BE2C (cell line): ENCODE measurements around the gene SSBP3.

ENCODE experiments used
- DNase-seq: peaks from one replicate; pipeline ENCODE4 v3.0.0-alpha.2; 2020
- H3K27me3 ChIP-seq: fragments of 250-450 bp; sonication (Bioruptor Pico); 2 replicates; pipeline ENCODE4 v1.5.1; 2020; ENCODE audit warnings: mild to moderate bottlenecking
- H3K36me3 ChIP-seq: fragments of 250-450 bp; sonication (Bioruptor Pico); 2 replicates; pipeline ENCODE4 v1.5.1; 2020; ENCODE audit warnings: mild to moderate bottlenecking
- H3K4me1 ChIP-seq: fragments of 250-450 bp; sonication (Bioruptor Pico); 2 replicates; pipeline ENCODE4 v1.5.1; 2020
- H3K4me3 ChIP-seq: 2 replicates; pipeline ENCODE4 v1.5.1; 2011; ENCODE audit warnings: low read depth, low read length
- H3K9me3 ChIP-seq: fragments of 250-450 bp; sonication (Bioruptor Pico); 2 replicates; pipeline ENCODE4 v1.5.1; 2020
- CTCF ChIP-seq: IDR thresholded peaks from 2 replicates; pipeline ENCODE4 v1.5.1; 2012; ENCODE audit warnings: mild to moderate bottlenecking, low read depth, low read length

SSBP3 gene

GRCh38 chr1:54378157-54378873 is 27.9 kb downstream of the SSBP3 start:
- no peak for TF ChIP-seq CTCF
- no peaks in the 10 kb centered on the region for H3K9me3 ChIP-seq
- no peak overlapping the region for H3K4me3 ChIP-seq
- DNase-seq: no peak
- H3K36me3 ChIP-seq: peaks cover 14% of the 10 kb centered on the region; the same call in 1 of the 2 replicates
- no peaks in the 10 kb centered on the region for H3K27me3 ChIP-seq
- H3K4me1 ChIP-seq: peaks cover 2% of the 10 kb centered on the region; the same call in 1 of the 2 replicates

GRCh38 chr1:54377040-54377691 is 29.0 kb downstream of the SSBP3 start:
- no peak for TF ChIP-seq CTCF
- DNase-seq: no peak
- Histone ChIP-seq H3K9me3 (no peaks in the 10 kb centered on the region), H3K27me3 (no peaks in the 10 kb centered on the region), H3K36me3 (peaks cover 11% of the 10 kb centered on the region; the same call in 1 of the 2 replicates), H3K4me3 (no peak overlapping the region), H3K4me1 (peaks cover 2% of the 10 kb centered on the region)

GRCh38 chr1:54376430-54377039 is 29.7 kb downstream of the SSBP3 start:
- TF ChIP-seq CTCF: no peak
- Histone ChIP-seq H3K4me3 (no peak overlapping the region), H3K4me1 (peaks cover 2% of the 10 kb centered on the region), H3K9me3 (no peaks in the 10 kb centered on the region), H3K36me3 (peaks cover 11% of the 10 kb centered on the region; the same call in 1 of the 2 replicates), H3K27me3 (no peaks in the 10 kb centered on the region)
- DNase-seq: no peak

GRCh38 chr1:54375712-54376429 is 30.3 kb downstream of the SSBP3 start:
- Histone ChIP-seq H3K4me1 (peaks cover 2% of the 10 kb centered on the region), H3K4me3 (no peak overlapping the region), H3K36me3 (peaks cover 11% of the 10 kb centered on the region; the same call in 1 of the 2 replicates), H3K27me3 (no peaks in the 10 kb centered on the region), H3K9me3 (no peaks in the 10 kb centered on the region)
- TF ChIP-seq CTCF: no peak
- no peak for DNase-seq

GRCh38 chr1:54375298-54375697 is 30.9 kb downstream of the SSBP3 start:
- H3K36me3 ChIP-seq: peaks cover 8% of the 10 kb centered on the region; the same call in 1 of the 2 replicates
- no peaks in the 10 kb centered on the region for H3K9me3 ChIP-seq
- peaks cover 2% of the 10 kb centered on the region for H3K4me1 ChIP-seq
- no peaks in the 10 kb centered on the region for H3K27me3 ChIP-seq
- H3K4me3 ChIP-seq: no peak overlapping the region
- no peak for TF ChIP-seq CTCF
- no peak for DNase-seq
